Smooth muscle cell (in vitro differentiated cells): ENCODE data around the gene C1orf174. TPM values are rescaled to one million over a fixed set of nuclear protein-coding genes. Genes with fewer than 3 reads are reported as not detected.

Source experiments
- DNase-seq: peaks from one replicate; lab custom pipeline; 2025; ENCODE audit not compliant: unreplicated experiment; lab: John Stamatoyannopoulos, UW
- H2AFZ ChIP-seq: fragments of 200-600 bp; sonication (generic); 2 replicates; pipeline ENCODE4 v1.6.0; 2016; ENCODE audit warnings: antibody characterized with exemption, low read depth, mild to moderate bottlenecking
- H3F3A ChIP-seq: fragments of 200-600 bp; sonication (generic); 2 replicates; pipeline ENCODE4 v1.6.0; 2017; ENCODE audit warnings: antibody characterized with exemption, low read depth
- H3K27ac ChIP-seq: fragments of 200-600 bp; sonication (generic); 2 replicates; pipeline ENCODE4 v1.5.1; 2016; ENCODE audit warnings: low read depth, mild to moderate bottlenecking
- H3K27me3 ChIP-seq: fragments of 200-600 bp; sonication (generic); 2 replicates; pipeline ENCODE4 v1.6.1; 2016; ENCODE audit warnings: low read depth, mild to moderate bottlenecking
- H3K36me3 ChIP-seq: fragments of 200-600 bp; sonication (generic); 2 replicates; pipeline ENCODE4 v1.5.1; 2016; ENCODE audit warnings: low read depth
- H3K4me1 ChIP-seq: fragments of 200-600 bp; sonication (generic); 2 replicates; pipeline ENCODE4 v1.5.1; 2016; ENCODE audit warnings: low read depth
- H3K4me2 ChIP-seq: fragments of 200-600 bp; sonication (generic); 2 replicates; pipeline ENCODE4 v1.6.0; 2016; ENCODE audit warnings: mild to moderate bottlenecking
- H3K4me3 ChIP-seq: fragments of 200-600 bp; sonication (generic); 2 replicates; pipeline ENCODE4 v1.5.1; 2016; ENCODE audit warnings: mild to moderate bottlenecking
- H3K79me2 ChIP-seq: fragments of 200-600 bp; sonication (generic); 2 replicates; pipeline ENCODE4 v1.6.0; 2016; ENCODE audit warnings: low read depth, mild to moderate bottlenecking
- H3K9ac ChIP-seq: fragments of 200-600 bp; sonication (generic); 2 replicates; pipeline ENCODE4 v1.6.0; 2016; ENCODE audit warnings: low read depth
- H3K9me3 ChIP-seq: fragments of 200-600 bp; sonication (generic); replicated peaks from 2 replicates; pipeline ENCODE4 v1.5.1; 2016; ENCODE audit warnings: low read depth
- H4K20me1 ChIP-seq: fragments of 200-600 bp; sonication (generic); 2 replicates; pipeline ENCODE4 v1.6.0; 2016; ENCODE audit warnings: low read depth
- WGBS: methylation state at CpG from one replicate; pipeline ENCODE4 v1.1.7; 2016; ENCODE audit warnings: low lambda C conversion rate; 5-methylcytosine and 5-hydroxymethylcytosine counted together
- polyA plus RNA-seq: library from polyadenylated mRNA; unstranded; fragments of >200 nt; fragmentation: Nextera tagmentation; extraction: Ambion mirVana; gene quantifications from 2 replicates; pipeline ENCODE4 v1.2.1, GENCODE V29; 2016
- total RNA-seq: library from RNA; depleted of rRNA; stranded (reverse); fragments of >200 nt; gene quantifications from 2 replicates; pipeline ENCODE4 v1.2.3, GENCODE V29; 2014
- TF ChIP-seq, protein P1 (sequence below): fragments of 200-600 bp; sonication (generic); IDR thresholded peaks from 2 replicates; pipeline ENCODE4 v1.5.1; 2017; ENCODE audit warnings: borderline replicate concordance, mild to moderate bottlenecking, antibody characterized with exemption; ENCODE audit not compliant: insufficient read depth, poor library complexity, severe bottlenecking

Gene C1orf174
- total and polyA plus RNA-seq, 2 experiments from 2014 or later = 26.0 to 32.5 TPM

- TF ChIP-seq, protein P1, sequence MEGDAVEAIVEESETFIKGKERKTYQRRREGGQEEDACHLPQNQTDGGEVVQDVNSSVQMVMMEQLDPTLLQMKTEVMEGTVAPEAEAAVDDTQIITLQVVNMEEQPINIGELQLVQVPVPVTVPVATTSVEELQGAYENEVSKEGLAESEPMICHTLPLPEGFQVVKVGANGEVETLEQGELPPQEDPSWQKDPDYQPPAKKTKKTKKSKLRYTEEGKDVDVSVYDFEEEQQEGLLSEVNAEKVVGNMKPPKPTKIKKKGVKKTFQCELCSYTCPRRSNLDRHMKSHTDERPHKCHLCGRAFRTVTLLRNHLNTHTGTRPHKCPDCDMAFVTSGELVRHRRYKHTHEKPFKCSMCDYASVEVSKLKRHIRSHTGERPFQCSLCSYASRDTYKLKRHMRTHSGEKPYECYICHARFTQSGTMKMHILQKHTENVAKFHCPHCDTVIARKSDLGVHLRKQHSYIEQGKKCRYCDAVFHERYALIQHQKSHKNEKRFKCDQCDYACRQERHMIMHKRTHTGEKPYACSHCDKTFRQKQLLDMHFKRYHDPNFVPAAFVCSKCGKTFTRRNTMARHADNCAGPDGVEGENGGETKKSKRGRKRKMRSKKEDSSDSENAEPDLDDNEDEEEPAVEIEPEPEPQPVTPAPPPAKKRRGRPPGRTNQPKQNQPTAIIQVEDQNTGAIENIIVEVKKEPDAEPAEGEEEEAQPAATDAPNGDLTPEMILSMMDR = no peak
- Histone ChIP-seq H3K36me3 (no peaks in the 10 kb centered on the region), H3K27ac (no peak overlapping the region), H3K27me3 (no peaks in the 10 kb centered on the region), H3K4me3 (no peak overlapping the region), H3K4me1 (no peaks in the 10 kb centered on the region), H3K4me2 (no peak overlapping the region), H3K9me3 (no peaks in the 10 kb centered on the region), H3K9ac (no peak overlapping the region), H3K79me2 (no peaks in the 10 kb centered on the region), H2AFZ (no peak overlapping the region), H3F3A (no peaks in the 10 kb centered on the region), H4K20me1 (no peaks in the 10 kb centered on the region)
- no peak for DNase-seq
- WGBS = 94% methylated on average over 23 of the region's 23 CpGs
Observed at GRCh38 chr1:3912809-3913685, 13.0 kb upstream of the C1orf174 start.

GRCh38 chr1:3911981-3912808 is 12.1 kb upstream of the C1orf174 start:
- Histone ChIP-seq H3F3A (no peaks in the 10 kb centered on the region), H3K9me3 (no peaks in the 10 kb centered on the region), H3K4me3 (no peak overlapping the region), H3K36me3 (no peaks in the 10 kb centered on the region), H3K9ac (no peak overlapping the region), H4K20me1 (no peaks in the 10 kb centered on the region), H3K79me2 (no peaks in the 10 kb centered on the region), H3K27ac (no peak overlapping the region), H3K4me1 (no peaks in the 10 kb centered on the region), H2AFZ (no peak overlapping the region), H3K27me3 (no peaks in the 10 kb centered on the region), H3K4me2 (no peak overlapping the region)
- no peak for DNase-seq
- TF ChIP-seq, protein P1 = no peak
- 90% methylated on average over 38 of the region's 38 CpGs for WGBS

GRCh38 chr1:3910857-3911845 is 11.1 kb upstream of the C1orf174 start:
- WGBS = 29% methylated on average over 35 of the region's 35 CpGs
- Histone ChIP-seq H3K4me2 (peak overlapping the region; percentile 81), H3F3A (no peaks in the 10 kb centered on the region), H3K79me2 (no peaks in the 10 kb centered on the region), H3K27me3 (no peaks in the 10 kb centered on the region), H3K4me3 (no peak overlapping the region), H4K20me1 (no peaks in the 10 kb centered on the region), H2AFZ (no peak overlapping the region), H3K9ac (no peak overlapping the region), H3K36me3 (no peaks in the 10 kb centered on the region), H3K4me1 (no peaks in the 10 kb centered on the region), H3K9me3 (no peaks in the 10 kb centered on the region), H3K27ac (no peak overlapping the region)
- peak; percentile 10 for DNase-seq
- TF ChIP-seq, protein P1 = peak; percentile 79
